ENCODE results near the gene TP53I13.

DNA sequence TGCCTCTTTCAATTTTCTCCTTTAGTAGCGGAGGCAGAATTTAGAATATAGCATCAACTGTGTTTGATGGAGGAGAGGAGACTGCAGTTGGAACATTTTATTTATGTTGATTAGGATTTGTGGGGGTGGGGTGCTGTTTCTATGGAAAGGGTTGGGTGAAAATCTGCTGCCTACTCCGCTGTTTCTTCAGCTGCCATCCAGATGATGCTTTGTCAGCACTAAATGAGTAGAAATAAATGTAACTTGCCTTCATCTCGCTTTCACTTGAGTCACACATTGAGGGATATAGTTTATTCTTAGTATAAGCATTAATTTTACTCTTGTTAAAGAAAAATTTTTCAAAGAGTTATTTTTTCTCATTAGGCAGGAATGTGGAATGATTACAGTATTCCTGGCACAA is 43.8 kb upstream of the TP53I13 start:
- TF ChIP-seq CTCF (IDR thresholded peaks at IDR 0.05) (no peak), ZFX (IDR thresholded peaks at IDR 0.05; ENCODE audit: borderline replicate concordance) (no peak)

Data from 22Rv1 (cell line).